SK-N-MC (cell line): Measurements from ENCODE around the gene INHBC.

Source experiments
- EZH2 ChIP-seq: fragments of 200-600 bp; sonication (generic); IDR thresholded peaks from one replicate; pipeline ENCODE4 v1.6.1; 2017; ENCODE audit warnings: antibody characterized with exemption
- FOXP2 ChIP-seq: optimal IDR thresholded peaks from 2 replicates; pipeline ENCODE3; 2011; ENCODE audit warnings: mild to moderate bottlenecking, moderate library complexity; ENCODE audit not compliant: insufficient read depth; ENCODE audit errors: extremely low read length, control extremely low read depth
- POLR2AphosphoS5 ChIP-seq: IDR thresholded peaks from 2 replicates; pipeline ENCODE4 v1.6.1; 2012; ENCODE audit warnings: mild to moderate bottlenecking, low read depth, low read length, borderline replicate concordance

DNA sequence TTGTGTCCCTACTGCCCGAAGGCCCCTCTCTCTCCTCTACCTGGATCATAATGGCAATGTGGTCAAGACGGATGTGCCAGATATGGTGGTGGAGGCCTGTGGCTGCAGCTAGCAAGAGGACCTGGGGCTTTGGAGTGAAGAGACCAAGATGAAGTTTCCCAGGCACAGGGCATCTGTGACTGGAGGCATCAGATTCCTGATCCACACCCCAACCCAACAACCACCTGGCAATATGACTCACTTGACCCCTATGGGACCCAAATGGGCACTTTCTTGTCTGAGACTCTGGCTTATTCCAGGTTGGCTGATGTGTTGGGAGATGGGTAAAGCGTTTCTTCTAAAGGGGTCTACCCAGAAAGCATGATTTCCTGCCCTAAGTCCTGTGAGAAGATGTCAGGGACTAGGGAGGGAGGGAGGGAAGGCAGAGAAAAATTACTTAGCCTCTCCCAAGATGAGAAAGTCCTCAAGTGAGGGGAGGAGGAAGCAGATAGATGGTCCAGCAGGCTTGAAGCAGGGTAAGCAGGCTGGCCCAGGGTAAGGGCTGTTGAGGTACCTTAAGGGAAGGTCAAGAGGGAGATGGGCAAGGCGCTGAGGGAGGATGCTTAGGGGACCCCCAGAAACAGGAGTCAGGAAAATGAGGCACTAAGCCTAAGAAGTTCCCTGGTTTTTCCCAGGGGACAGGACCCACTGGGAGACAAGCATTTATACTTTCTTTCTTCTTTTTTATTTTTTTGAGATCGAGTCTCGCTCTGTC is 22.3 kb downstream of the INHBC start:
- TF ChIP-seq POLR2AphosphoS5 (no peak), FOXP2 (no peak), EZH2 (no peak)
